SK-MEL-5 (cell line): ENCODE results near the gene SURF4. TPM values are rescaled to one million over a fixed set of nuclear protein-coding genes. Genes with fewer than 3 reads are reported as not detected.

Source experiments
- DNase-seq: peaks from one replicate; pipeline ENCODE4 v3.0.0-alpha.2; 2016; ENCODE audit warnings: low read depth, low spot score
- in situ Hi-C: cut with HindIII; loops from 2 replicates; pipeline ENCODE4 v1.10.0; 2016; ENCODE audit warnings: low sequenced_read_pairs, high pct_unique_total_duplicates, low pct_unique_long_range_greater_than_20kb
- polyA plus RNA-seq, 2 experiments: library from polyadenylated mRNA; depleted of rRNA; stranded (reverse); fragments of >200 nt; gene quantifications; 2 replicates each; pipeline ENCODE4 v1.2.3, GENCODE V29; 2015
- total RNA-seq: library from RNA; depleted of rRNA; stranded (reverse); fragments of >200 nt; shearing (Covaris generic); gene quantifications from 2 replicates; pipeline ENCODE4 v1.2.3, GENCODE V29; 2014; rRNA removed

SURF4 gene
- 469 and 490 TPM in 2 replicates for total RNA-seq
- polyA plus RNA-seq (2015; cell fraction: cytosol; rRNA removed) = 430 and 453 TPM in 2 replicates
- polyA plus RNA-seq (2015; cell fraction: nucleus; rRNA removed) = 102 and 104 TPM in 2 replicates

- in situ Hi-C loops = loop anchor here (10.0 kb wide), 1 partner anchor 109 kb away; no protein-coding TSS in a partner anchor
Measured at GRCh38 chr9:133375724-133376654, at the start of gene SURF4, which contains the start of gene STKLD1. Gene SURF4, minus strand, starts transcription at chr9:133376060. Its CDS starts 91 bp downstream, at chr9:133375969. Gene STKLD1, plus strand, starts transcription at chr9:133376366. Its CDS starts 108 bp downstream, at chr9:133376474.

GRCh38 chr9:133425049-133425632 lies 49.3 kb upstream of the SURF4 start:
- in situ Hi-C loops = no loop called here
- DNase-seq = no peak

More at GRCh38 chr9:133375724-133376654, at the start of gene SURF4, which contains the start of gene STKLD1:
- DNase-seq = peak; percentile 95

DNA sequence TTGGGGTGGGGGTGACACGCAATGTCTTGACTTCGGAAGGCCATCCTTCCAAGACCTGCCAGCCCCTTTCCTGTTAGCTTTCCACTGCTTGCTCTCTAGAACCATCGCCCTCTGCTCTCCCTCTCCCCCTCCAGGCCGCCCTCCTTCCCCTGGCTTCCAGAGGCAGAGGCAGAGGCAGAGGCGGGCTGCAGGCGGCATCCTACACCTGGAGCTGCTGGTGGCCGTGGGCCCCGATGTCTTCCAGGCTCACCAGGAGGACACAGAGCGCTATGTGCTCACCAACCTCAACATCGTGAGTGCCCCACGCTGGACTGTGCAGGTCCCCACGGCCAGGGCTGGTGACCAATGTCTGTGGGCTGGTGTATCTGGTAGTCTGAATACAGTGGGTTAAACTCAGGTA lies 48.3 kb upstream of the SURF4 start:
- in situ Hi-C loops = no loop called here
- DNase-seq = no peak

DNA sequence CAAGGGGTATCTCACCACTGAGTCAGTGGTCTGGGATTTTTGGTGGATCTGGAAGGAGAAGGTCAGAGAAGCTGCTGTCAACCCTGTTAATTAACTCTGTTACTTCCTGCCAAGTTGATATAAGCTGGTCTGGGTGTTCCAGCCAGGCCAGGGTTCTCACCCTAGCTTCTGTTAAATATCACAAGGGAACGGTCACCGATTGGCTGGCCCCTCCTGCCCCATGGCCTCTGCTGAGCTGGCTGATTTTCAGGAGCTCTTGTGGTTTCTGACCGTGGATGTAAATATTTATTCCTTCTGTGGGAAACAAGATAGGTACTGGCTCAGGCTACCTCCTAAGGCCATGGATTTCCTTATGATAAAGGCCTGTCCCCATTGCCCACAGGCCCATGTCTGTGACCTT lies 47.4 kb upstream of the SURF4 start:
- no peak for DNase-seq
- in situ Hi-C loops = no loop called here

DNA sequence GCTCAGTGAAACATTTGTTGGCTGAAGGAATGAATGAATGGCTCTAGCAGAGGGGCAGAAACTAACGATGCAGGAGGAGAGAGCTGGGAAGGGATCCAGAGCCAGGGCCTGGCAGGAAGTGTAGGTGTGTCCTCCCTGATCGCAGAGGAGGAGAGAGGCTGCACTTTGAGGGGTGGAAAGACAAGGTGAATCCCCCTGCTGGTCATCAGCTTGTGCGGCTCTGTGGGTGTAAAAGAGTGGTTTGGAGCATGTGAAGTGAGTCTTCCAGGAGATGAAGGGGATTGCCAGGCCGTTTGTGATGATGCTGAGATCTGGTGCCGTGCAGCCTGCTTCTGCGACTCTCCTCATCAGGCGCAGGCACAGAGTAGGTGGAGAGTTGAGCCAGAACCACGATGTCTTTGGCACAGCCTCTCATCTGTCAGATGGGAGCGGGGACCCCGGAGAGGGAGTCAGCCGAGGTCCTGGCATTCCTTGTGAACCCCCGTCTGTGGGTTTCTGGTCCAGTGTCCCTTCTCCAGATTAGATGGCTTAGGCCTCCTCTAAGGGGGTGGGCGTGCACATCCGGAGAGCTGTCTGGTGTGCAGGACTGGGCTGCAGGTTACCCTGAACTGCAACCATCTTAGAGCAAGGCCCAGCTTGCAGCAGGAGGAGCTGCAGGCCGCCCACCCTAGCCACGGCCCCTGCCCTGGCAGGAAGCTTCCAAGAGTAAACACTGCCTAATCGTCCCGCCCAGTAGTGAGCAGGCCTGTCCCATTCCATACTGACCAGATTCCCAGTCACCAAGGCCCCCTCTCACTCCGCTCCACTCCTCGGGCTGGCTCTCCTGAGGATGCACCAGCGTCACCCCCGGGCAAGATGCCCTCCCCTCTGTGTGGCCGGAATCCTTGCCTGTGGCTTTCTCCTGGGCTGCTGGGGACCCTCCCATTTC lies 46.0 kb upstream of the SURF4 start, which contains the start of gene ADAMTS13:
TSS of gene ADAMTS13 (plus strand) at position 753 of the 928 bp plus-strand sequence. CDS start at position 830, 77 bp downstream.
- in situ Hi-C loops = no loop called here
- peak; percentile 37 for DNase-seq

DNA sequence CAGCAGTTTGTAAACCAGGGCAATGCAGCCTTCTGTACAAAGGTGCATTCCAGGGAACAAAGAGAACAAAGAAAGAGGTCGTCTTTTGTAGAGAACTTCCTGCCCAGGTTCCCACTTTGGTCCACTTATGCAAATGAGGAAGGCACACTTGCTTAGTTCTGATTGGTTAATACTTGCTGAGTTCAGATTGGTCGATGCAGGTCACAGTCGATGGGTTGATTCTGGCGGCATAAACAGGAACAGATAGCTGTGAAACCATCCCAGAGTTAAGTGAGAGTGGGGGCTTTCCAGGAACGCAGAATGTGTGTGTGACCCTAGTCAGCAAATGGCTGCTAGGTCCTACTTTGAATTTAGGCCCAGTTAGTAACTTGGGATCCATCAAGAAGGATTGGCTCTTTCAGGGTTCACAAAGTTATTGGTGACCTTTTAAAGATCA lies 44.5 kb upstream of the SURF4 start:
- in situ Hi-C loops = no loop called here
- peak; percentile 44 for DNase-seq

DNA sequence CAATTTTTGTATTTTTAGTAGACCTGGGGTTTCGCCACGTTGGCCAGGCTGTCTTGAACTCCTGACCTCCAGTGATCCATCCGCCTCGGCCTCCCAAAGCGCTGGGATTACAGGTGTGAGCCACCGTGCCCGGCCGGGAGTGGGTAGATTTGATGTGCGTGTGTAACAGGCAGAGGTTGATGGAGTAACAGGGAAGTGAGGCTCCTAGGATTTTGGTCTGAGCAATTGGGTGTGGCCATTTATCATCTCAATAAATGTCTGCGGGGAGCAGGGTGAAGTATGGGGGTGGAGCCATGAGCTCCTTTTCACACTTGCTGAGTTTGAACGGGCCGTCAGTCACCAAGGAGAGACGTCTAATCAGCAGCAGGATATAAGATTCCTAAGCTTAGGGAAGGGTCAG lies 43.1 kb upstream of the SURF4 start:
- in situ Hi-C loops = no loop called here

DNA sequence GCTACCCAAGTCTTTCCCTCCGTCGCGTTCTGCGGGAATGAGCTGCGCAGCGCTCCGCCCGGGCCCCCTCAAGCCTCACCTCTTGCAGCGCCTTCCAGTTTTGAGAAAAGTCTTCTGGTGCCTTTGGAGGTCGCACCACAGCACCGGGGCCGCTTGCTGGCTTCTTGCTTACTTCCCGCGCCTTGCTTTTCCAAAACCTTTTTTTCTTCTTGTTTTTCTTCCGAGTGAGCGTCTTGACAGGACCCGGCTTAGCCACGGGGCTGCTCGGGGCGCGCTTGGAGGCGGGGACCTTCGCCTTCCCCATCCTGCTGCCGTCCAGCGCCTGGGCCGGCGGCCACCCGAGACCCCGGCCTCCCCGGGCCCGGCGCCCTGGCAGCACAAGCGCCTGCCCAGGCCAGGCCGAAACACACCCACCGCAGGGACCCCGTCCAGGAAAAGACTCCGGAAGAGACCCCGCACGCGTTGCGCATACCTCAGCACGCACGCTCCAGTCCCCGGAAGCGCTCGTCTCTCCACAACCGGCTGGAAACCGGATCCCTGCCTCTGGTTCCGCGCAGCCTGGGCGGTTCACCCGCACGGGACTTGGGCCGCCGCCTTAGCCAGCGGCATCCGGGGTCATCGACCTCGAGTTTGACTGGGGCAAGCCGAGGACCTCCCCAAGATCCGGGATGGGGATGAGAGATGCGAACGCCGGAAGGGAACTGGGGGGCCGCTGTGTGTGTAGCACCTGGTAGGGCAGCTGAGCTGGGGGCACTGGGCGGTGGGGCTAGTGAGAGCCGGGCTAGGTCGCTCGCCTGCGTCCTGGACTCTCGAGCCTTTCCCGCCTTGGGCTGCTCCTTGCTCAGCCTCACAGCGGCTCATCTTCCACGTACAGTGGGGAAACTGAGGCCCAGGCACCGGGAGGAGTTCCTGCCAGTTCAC lies 41.9 kb upstream of the SURF4 start, which contains the start of gene REXO4:
TSS of gene REXO4 (minus strand) at position 470 of the 921 bp plus-strand sequence. CDS start at position 304, 166 bp downstream.
- in situ Hi-C loops = no loop called here
- peak; percentile 84 for DNase-seq

More for the DNA sequence above, 43.1 kb upstream of the SURF4 start:
- no peak for DNase-seq

DNA sequence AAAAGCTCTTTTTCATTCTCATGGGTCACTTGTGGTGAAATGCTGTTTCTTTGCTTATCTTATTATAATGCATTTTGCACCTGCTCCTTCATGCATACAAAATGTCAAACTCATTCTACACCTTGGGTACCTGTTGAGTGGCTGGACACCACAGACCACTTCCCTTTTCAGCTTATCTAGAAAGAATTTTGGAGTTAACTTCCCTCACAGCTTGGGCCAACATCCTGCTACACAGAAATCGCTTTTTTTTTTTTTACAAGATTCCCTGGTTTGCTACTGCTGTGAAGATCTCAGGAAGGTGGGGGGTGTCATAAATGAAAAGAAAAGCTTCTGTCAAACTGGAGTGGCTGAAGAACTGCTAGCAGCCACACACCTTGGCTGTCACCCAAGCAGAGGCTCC lies 39.3 kb upstream of the SURF4 start:
- no peak for DNase-seq
- in situ Hi-C loops = no loop called here

DNA sequence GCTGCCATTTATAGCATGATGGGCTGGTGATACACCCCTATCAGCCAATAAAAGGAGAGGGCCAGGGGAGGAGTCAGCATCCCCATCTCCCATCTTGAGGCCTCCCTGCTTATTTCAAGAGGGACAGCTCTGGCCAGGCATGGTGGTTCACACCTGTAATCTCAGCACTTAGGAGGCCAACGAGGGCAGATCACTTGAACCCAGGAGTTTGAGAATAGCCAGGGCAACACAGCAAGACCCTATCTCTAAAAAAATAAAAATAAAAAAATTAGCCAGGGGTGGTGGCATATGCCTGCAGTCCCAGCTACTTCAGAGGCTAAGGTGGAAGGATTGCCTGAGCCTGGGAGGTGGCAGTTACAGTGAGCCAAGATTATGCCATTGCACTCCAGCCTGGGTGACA lies 32.2 kb upstream of the SURF4 start:
- in situ Hi-C loops = no loop called here
- DNase-seq = no peak

DNA sequence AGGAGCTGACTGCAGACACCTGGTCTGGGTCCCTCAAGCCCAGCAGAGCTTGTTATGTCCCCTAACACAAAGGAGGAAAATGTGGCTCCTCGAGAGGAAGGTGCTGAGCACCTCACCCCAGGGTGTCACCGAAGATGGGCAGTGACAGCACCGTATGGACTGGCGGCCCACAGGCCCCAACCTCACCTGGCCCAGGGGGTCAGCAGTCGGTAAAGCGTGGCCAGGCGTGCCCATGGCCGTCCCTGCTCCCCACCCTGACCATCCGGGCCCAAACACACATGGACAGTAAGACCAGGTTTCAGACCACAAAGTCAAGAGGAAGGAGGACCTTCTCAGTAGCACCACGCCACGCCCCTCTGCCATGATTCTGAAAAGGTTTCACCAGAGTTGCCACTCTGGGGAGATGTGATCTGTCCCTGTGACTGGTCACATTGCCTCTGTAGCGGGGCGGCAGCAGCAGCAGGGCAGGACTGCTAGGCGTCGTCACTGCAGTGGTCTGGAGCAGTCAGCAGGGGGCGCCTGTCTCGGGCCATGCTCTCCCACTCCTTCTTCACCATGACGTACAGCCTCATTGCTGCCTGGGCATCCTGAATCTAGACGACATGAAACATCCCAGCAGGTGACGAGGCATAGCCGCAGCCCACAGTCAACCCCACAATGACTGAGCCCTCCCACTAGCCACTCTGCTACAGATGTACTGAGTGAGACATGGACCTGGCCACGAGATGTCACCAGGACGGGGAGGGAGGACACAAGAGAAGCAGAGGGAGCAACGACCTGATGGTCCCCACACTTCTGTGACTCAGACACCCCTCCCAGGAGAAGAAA lies 30.8 kb upstream of the SURF4 start:
- peak; percentile 85 for DNase-seq
- in situ Hi-C loops = no loop called here

GRCh38 chr9:133405508-133406438 lies 29.9 kb upstream of the SURF4 start:
- in situ Hi-C loops = no loop called here
- no peak for DNase-seq

GRCh38 chr9:133404454-133405002 lies 28.7 kb upstream of the SURF4 start:
- in situ Hi-C loops = no loop called here
- DNase-seq = no peak

DNA sequence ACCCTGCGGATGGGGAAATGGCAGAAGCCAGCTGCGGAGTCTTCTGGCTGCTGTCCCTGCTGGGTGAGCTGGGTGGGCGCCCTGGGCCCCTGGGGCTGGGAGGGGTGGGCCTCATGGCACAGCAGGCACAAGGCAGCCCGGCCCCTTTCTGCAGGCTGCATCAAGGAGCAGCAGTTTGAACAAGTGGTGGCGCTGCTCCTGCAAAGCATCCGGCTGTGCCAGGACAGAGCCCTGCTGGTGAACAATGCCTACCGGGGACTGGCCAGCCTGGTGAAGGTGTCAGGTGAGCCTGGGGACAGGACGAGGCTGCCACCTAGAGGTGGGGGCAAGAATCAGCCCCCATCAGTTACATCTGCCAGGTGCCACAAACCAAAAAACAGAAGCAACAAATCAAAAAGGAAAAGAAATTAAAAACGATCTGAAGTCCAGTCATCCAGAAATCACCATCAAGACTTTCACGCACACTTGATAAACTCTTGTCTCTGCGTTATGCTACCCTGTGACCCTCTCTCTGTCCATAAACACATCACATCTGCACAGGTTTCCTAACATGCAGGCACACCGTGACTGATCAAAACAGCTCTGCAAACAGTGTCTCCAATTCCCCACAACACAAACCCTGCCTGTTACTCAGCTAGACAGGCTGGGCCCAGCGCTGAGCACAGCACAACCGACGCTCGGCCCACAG lies 28.1 kb upstream of the SURF4 start:
- peak; percentile 77 for DNase-seq
- in situ Hi-C loops = no loop called here
